H1 (cell line): Measurements from ENCODE around the gene FAN1. TPM values are rescaled to one million over a fixed set of nuclear protein-coding genes. Genes with fewer than 3 reads are reported as not detected.

Source experiments
- CTCF ChIA-PET: fragments of 300-600 bp; sonication (Branson Sonifier 250); formaldehyde crosslinking; loops from one replicate; lab custom pipeline; 2021; ENCODE audit not compliant: partially characterized antibody; lab: Charles Lee
- POLR2A ChIA-PET: fragments of 300-600 bp; sonication (Branson Sonifier 250); formaldehyde crosslinking; loops from one replicate; lab custom pipeline; 2021; ENCODE audit warnings: inconsistent platforms; ENCODE audit not compliant: partially characterized antibody; lab: Charles Lee
- DNase-seq, 2 experiments: peaks; one replicate each; pipeline versions ENCODE4 v3.0.0 to v3.0.0-alpha.2; 2010 to 2022; ENCODE audit warnings: low spot score in 2 of 2, low read depth in 1 of 2, mixed read lengths in 1 of 2
- FAIRE-seq: peaks from 2 replicates; lab custom pipeline; 2011; peaks lifted over from hg19 to GRCh38; lab: Jason Lieb, UNC
- H2AFZ ChIP-seq: 2 replicates; pipeline ENCODE4 v1.8.1; 2012; ENCODE audit warnings: low read length, inconsistent platforms
- H2AK5ac ChIP-seq: 2 replicates; pipeline ENCODE4 v1.6.1; 2013; ENCODE audit warnings: low read depth, low read length
- H2BK120ac ChIP-seq: replicated peaks from 2 replicates; pipeline ENCODE3; 2013; ENCODE audit warnings: low read depth, low read length, inconsistent platforms
- H2BK12ac ChIP-seq: 2 replicates; pipeline ENCODE4 v1.6.1; 2013; ENCODE audit warnings: low read depth, low read length
- H2BK15ac ChIP-seq: 2 replicates; pipeline ENCODE4 v1.6.1; 2013; ENCODE audit warnings: low read length
- H2BK20ac ChIP-seq: 2 replicates; pipeline ENCODE4 v1.6.1; 2013; ENCODE audit warnings: low read length
- H2BK5ac ChIP-seq: 2 replicates; pipeline ENCODE4 v1.6.1; 2013; ENCODE audit warnings: low read depth, low read length
- H3K14ac ChIP-seq: 2 replicates; pipeline ENCODE4 v1.6.1; 2013; ENCODE audit warnings: inconsistent platforms; ENCODE audit not compliant: insufficient read length
- H3K18ac ChIP-seq: 2 replicates; pipeline ENCODE4 v1.6.1; 2013; ENCODE audit warnings: low read length; ENCODE audit errors: extremely low read depth
- H3K23ac ChIP-seq: 2 replicates; pipeline ENCODE4 v1.6.1; 2013; ENCODE audit warnings: inconsistent platforms; ENCODE audit not compliant: insufficient read length
- H3K23me2 ChIP-seq: 2 replicates; pipeline ENCODE4 v1.6.1; 2013; ENCODE audit warnings: low read depth, low read length
- H3K27ac ChIP-seq: 2 replicates; pipeline ENCODE4 v1.6.1; 2011; ENCODE audit warnings: low read depth, low read length, inconsistent platforms
- H3K27me3 ChIP-seq, 4 experiments: replicated peaks in 1 of 4; 1 replicate in 1 of 4; 2 replicates in 3 of 4; pipeline versions ENCODE4 v1.6.1 to v1.8.1; 2011 to 2013; ENCODE audit warnings: low read length in 3 of 4, mild to moderate bottlenecking in 3 of 4, inconsistent platforms in 2 of 4, mixed read lengths in 2 of 4, moderate library complexity in 1 of 4; ENCODE audit not compliant: control insufficient read depth in 3 of 4, insufficient read depth in 3 of 4; ENCODE audit errors: extremely low read depth in 1 of 4
- H3K36me3 ChIP-seq, 4 experiments: 2 replicates each; pipeline versions ENCODE4 v1.6.1 to v1.8.1; 2011 to 2013; ENCODE audit warnings: mild to moderate bottlenecking in 4 of 4, low read length in 3 of 4, moderate library complexity in 2 of 4, control low read depth in 1 of 4, inconsistent platforms in 1 of 4; ENCODE audit not compliant: insufficient read depth in 4 of 4, control insufficient read depth in 2 of 4
- H3K4ac ChIP-seq: replicated peaks from 2 replicates; pipeline ENCODE3; 2013; ENCODE audit warnings: low read length, low read depth, mixed read lengths, inconsistent platforms; ENCODE audit not compliant: insufficient read length
- H3K4me1 ChIP-seq, 4 experiments: replicated peaks in 1 of 4; 1 replicate in 1 of 4; 2 replicates in 3 of 4; pipeline versions ENCODE4 v1.6.1 to v1.8.1; 2011 to 2013; ENCODE audit warnings: low read length in 3 of 4, inconsistent platforms in 2 of 4, mixed read lengths in 1 of 4; ENCODE audit not compliant: insufficient read depth in 4 of 4, control insufficient read depth in 3 of 4
- H3K4me2 ChIP-seq, 2 experiments: 2 replicates each; pipeline versions ENCODE4 v1.6.1 to v1.8.1; 2011 to 2013; ENCODE audit warnings: low read depth in 2 of 2, low read length in 2 of 2, control low read depth in 1 of 2, inconsistent platforms in 1 of 2, mild to moderate bottlenecking in 1 of 2; ENCODE audit not compliant: insufficient read depth in 1 of 2
- H3K4me3 ChIP-seq, 4 experiments: fragments of 200-600, 300-600 bp in 1 of 4; sonication (generic), shearing (Covaris generic), sonication (Bioruptor Twin) in 1 of 4; 2 replicates each; pipeline versions ENCODE4 v1.5.1 to v1.8.1; 2011 to 2016; ENCODE audit warnings: low read length in 4 of 4, low read depth in 3 of 4, control low read depth in 2 of 4, inconsistent platforms in 2 of 4, mild to moderate bottlenecking in 2 of 4, mixed read lengths in 1 of 4, moderate library complexity in 1 of 4; ENCODE audit not compliant: insufficient read depth in 2 of 4; ENCODE audit errors: extremely low read depth in 1 of 4
- H3K56ac ChIP-seq: replicated peaks from 2 replicates; pipeline ENCODE3; 2013; ENCODE audit warnings: low read depth, mild to moderate bottlenecking, mixed read lengths, low read length, inconsistent platforms; ENCODE audit not compliant: insufficient read length
- H3K79me1 ChIP-seq: 2 replicates; pipeline ENCODE4 v1.6.1; 2013; ENCODE audit warnings: low read depth, low read length, control low read depth
- H3K79me2 ChIP-seq, 2 experiments: 2 replicates each; pipeline versions ENCODE4 v1.6.1 to v1.8.1; 2012 to 2013; ENCODE audit warnings: low read length in 2 of 2, mild to moderate bottlenecking in 2 of 2, inconsistent platforms in 1 of 2; ENCODE audit not compliant: insufficient read depth in 2 of 2, control insufficient read depth in 1 of 2
- H3K9ac ChIP-seq, 4 experiments: replicated peaks in 1 of 4; 1 replicate in 1 of 4; 2 replicates in 3 of 4; pipeline versions ENCODE4 v1.6.1 to v1.8.1; 2011 to 2013; ENCODE audit warnings: low read depth in 3 of 4, low read length in 3 of 4, control low read depth in 2 of 4, mild to moderate bottlenecking in 2 of 4, moderate library complexity in 2 of 4, inconsistent platforms in 1 of 4; ENCODE audit errors: extremely low read depth in 1 of 4
- H3K9me3 ChIP-seq, 2 experiments: 2 replicates each; pipeline versions ENCODE4 v1.6.1 to v1.8.1; 2012 to 2013; ENCODE audit warnings: mild to moderate bottlenecking in 2 of 2, moderate library complexity in 2 of 2, control low read depth in 1 of 2, inconsistent platforms in 1 of 2, low read depth in 1 of 2, low read length in 1 of 2, mixed read lengths in 1 of 2; ENCODE audit not compliant: insufficient read depth in 2 of 2
- H4K20me1 ChIP-seq, 2 experiments: replicated peaks in 1 of 2; 2 replicates each; pipeline versions ENCODE3 to v1.8.1; 2011 to 2013; ENCODE audit warnings: inconsistent platforms in 2 of 2, low read length in 2 of 2, mild to moderate bottlenecking in 1 of 2; ENCODE audit not compliant: insufficient read depth in 2 of 2, control insufficient read depth in 1 of 2
- H4K5ac ChIP-seq: 2 replicates; pipeline ENCODE4 v1.6.1; 2013; ENCODE audit warnings: low read length, low read depth, mixed read lengths, inconsistent platforms; ENCODE audit not compliant: insufficient read length
- H4K8ac ChIP-seq: 2 replicates; pipeline ENCODE4 v1.8.0; 2013; ENCODE audit warnings: mild to moderate bottlenecking, moderate library complexity, low read length, inconsistent platforms; ENCODE audit not compliant: insufficient read depth; ENCODE audit errors: extremely low read depth
- H4K91ac ChIP-seq: replicated peaks from 2 replicates; pipeline ENCODE3; 2013; ENCODE audit warnings: low read length, mixed read lengths, inconsistent platforms; ENCODE audit not compliant: insufficient read length
- BCL11A ChIP-seq, 2 experiments: IDR thresholded peaks; one replicate each; pipeline ENCODE4 v1.6.1; 2011; ENCODE audit warnings: low read depth in 2 of 2, low read length in 2 of 2, mild to moderate bottlenecking in 2 of 2
- HDAC2 ChIP-seq, 2 experiments: fragments of 300-600 bp in 1 of 2; sonication (generic) in 1 of 2; IDR thresholded peaks; 2 replicates each; pipeline ENCODE4 v1.6.1; 2011 to 2012; ENCODE audit warnings: low read depth in 2 of 2, low read length in 2 of 2, mild to moderate bottlenecking in 2 of 2, moderate library complexity in 2 of 2, borderline replicate concordance in 1 of 2, inconsistent platforms in 1 of 2
- MAFK ChIP-seq: IDR thresholded peaks from 2 replicates; pipeline ENCODE4 v1.6.1; 2012; ENCODE audit warnings: low read depth, mild to moderate bottlenecking, improper control_type of control experiment, low read length
- POLR2A ChIP-seq, 2 experiments: IDR thresholded peaks; 1 replicate in 1 of 2; 2 replicates in 1 of 2; pipeline ENCODE4 v1.6.1; 2011; ENCODE audit warnings: low read depth in 2 of 2, low read length in 2 of 2, mild to moderate bottlenecking in 2 of 2; ENCODE audit errors: control extremely low read depth in 1 of 2
- RAD21 ChIP-seq, 2 experiments: IDR thresholded peaks in 1 of 2; conservative IDR thresholded peaks in 1 of 2; 2 replicates each; pipeline ENCODE4 v1.6.1; 2011; ENCODE audit warnings: low read depth in 2 of 2, low read length in 2 of 2, improper control_type of control experiment in 1 of 2, inconsistent platforms in 1 of 2, mild to moderate bottlenecking in 1 of 2, moderate library complexity in 1 of 2
- SP1 ChIP-seq: IDR thresholded peaks from 2 replicates; pipeline ENCODE4 v1.6.1; 2011; ENCODE audit warnings: low read depth, low read length
- TAF7 ChIP-seq: optimal IDR thresholded peaks from 2 replicates; pipeline ENCODE3; 2011; ENCODE audit warnings: low read depth, mild to moderate bottlenecking, inconsistent platforms, low read length, moderate library complexity, borderline replicate concordance
- YY1 ChIP-seq: IDR thresholded peaks from 2 replicates; pipeline ENCODE4 v1.6.1; 2011; ENCODE audit warnings: low read depth, mild to moderate bottlenecking, low read length
- WGBS, 2 experiments: shearing (Covaris generic) in 1 of 2; methylation state at CpG; one replicate each; pipeline versions ENCODE4 v1.1.6 to v1.1.7; 2013 to 2015; ENCODE audit warnings: low lambda C conversion rate in 2 of 2, mixed read lengths in 2 of 2, inconsistent platforms in 1 of 2, low coverage in 1 of 2, missing lambda C conversion rate in 1 of 2; ENCODE audit not compliant: insufficient replicate concordance in 2 of 2, insufficient coverage in 1 of 2, insufficient read length in 1 of 2; ENCODE audit errors: extremely low coverage in 1 of 2, missing lambda C conversion rate in 1 of 2; 5-methylcytosine and 5-hydroxymethylcytosine counted together
- long read RNA-seq, 2 experiments: library from RNA in 1 of 2; library from capped mRNA in 1 of 2; stranded (forward); transcript quantifications; one replicate each; pipeline ENCODE4 v2.0.0, GENCODE V29; 2021; ENCODE audit warnings: inconsistent platforms in 1 of 2
- polyA minus RNA-seq, 3 experiments: library from RNA; depleted of rRNA, polyadenylated mRNA; stranded (reverse); fragments of >200 nt; gene quantifications; 1 replicate in 2 of 3; 2 replicates in 1 of 3; pipeline ENCODE4 v1.2.3, GENCODE V29; 2011
- polyA plus RNA-seq, 7 experiments: library from polyadenylated mRNA; depleted of rRNA in 3 of 7; stranded (reverse) in 5 of 7; unstranded in 2 of 7; fragments of >200 nt in 5 of 7; fragments of 200-250 nt in 2 of 7; gene quantifications; 1 replicate in 5 of 7; 2 replicates in 1 of 7; 4 replicates in 1 of 7; pipeline versions ENCODE4 v1.2.1 to v1.2.3, GENCODE V29; 2011 to 2013; ENCODE audit warnings: missing spikeins in 2 of 7, mixed read lengths in 2 of 7
- total RNA-seq: library from RNA; stranded (reverse); fragmentation: NEBNext Ultra II Directional; extraction: Animal tissue kit (Norgen Biotek cat#: 25700); gene quantifications from 2 replicates; pipeline ENCODE4 v1.2.1, GENCODE V29; 2021

Gene FAN1
- total RNA-seq (24.9 and 25.0 TPM in 2 replicates), polyA plus RNA-seq (2011; rRNA removed) (8.6 and 11.3 TPM in 2 replicates), polyA minus RNA-seq (2011; rRNA and poly(A)+ RNA removed) (12.7 and 14.4 TPM in 2 replicates)
- 17.0 TPM for polyA plus RNA-seq (2011; cell fraction: cytosol; rRNA removed)
- polyA plus RNA-seq (2011; cell fraction: nucleus; rRNA removed), result 22.6 TPM
- polyA plus RNA-seq (2012, experiment 1 of 2), result 14.5 to 20.6 TPM (median 16.4 TPM) in 4 replicates
- polyA plus RNA-seq (2012, experiment 2 of 2), result 1.5 TPM
- polyA plus RNA-seq (2013, experiment 1 of 2), result 13.9 TPM
- 13.2 TPM for polyA plus RNA-seq (2013, experiment 2 of 2)
- polyA minus RNA-seq (2011; cell fraction: cytosol; rRNA and poly(A)+ RNA removed), result 12.6 TPM
- polyA minus RNA-seq (2011; cell fraction: nucleus; rRNA and poly(A)+ RNA removed), result 18.4 TPM
- long read RNA-seq, experiment 1, partial matches to known transcripts, result 14 of 16 reads
- long read RNA-seq, experiment 1, other reads (novel, unspliced or antisense), result 0 of 16 reads
- long read RNA-seq, experiment 2, full-length matches to known transcripts, result 3 of 7 reads
- long read RNA-seq, experiment 2, partial matches to known transcripts, result 1 of 7 reads
- long read RNA-seq, experiment 2, other reads (novel, unspliced or antisense), result 3 of 7 reads

DNA sequence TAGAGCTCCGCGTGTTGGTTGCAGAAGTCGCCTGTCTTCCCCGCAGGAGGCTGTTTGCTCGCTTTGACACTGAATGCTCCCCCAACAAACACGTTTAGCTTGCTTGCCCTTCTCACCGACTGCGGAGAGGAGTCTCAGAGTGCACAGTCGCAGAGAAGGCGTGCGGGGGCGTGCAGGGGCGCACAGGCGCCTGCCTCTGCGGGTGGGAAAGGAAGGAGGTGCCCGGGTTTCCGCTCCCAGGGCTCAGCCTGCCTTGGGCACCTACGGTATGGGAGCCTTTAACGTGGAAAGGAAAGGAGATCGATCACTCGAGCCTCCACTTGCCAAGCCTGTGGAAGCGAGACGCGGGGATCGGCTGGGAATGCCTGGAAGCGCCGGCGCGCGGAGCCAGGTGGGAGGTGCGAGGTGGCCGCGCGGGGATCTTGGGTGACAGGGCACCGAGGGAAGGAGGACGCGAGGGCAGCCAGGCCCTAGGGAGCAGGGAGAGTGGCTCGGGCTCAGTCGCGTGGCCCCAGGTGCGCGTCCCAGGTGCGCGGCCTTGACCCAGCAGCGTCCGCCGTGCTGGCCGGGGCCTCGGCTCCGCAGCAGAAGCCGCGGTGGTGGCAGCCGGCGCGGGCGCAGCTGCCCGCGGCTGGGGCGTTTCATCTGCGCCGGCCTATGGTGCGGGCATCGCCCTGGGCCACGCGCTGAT is at the start of gene FAN1:
Gene FAN1 (plus strand): TSS at position 419 of the 691 bp plus-strand sequence. CDS start 749 bp downstream, outside the sequence.
- Histone ChIP-seq H3K56ac (no peak within 1 kb of the TSS), H3K27me3 (no peaks in the 10 kb centered on the region), H3K4ac (no peak within 1 kb of the TSS), H2AFZ (peak within 1 kb of the TSS; percentile 27), H4K20me1 (no peaks in the 10 kb centered on the region), H3K4me2 (peak within 1 kb of the TSS; percentile 67 to 76), H3K9ac (peak within 1 kb of the TSS; percentile 53 to 70 (median 61)), H3K79me1 (no peaks in the 10 kb centered on the region; the same call in 1 of the 2 replicates), H3K4me3 (peak within 1 kb of the TSS; percentile 66 to 76 (median 76)), H4K8ac (peak within 1 kb of the TSS; percentile 91; the same call in 1 of the 2 replicates), H4K5ac (peak within 1 kb of the TSS; percentile 38), H3K18ac (peak within 1 kb of the TSS; percentile 42; the same call in 1 of the 2 replicates), H3K27ac (no peak within 1 kb of the TSS; the same call in 1 of the 2 replicates), H2BK12ac (no peak within 1 kb of the TSS), H3K79me2 (no peaks in the 10 kb centered on the region; a peak in 1 of 4 replicates), H3K23ac (no peak within 1 kb of the TSS), H2AK5ac (no peak within 1 kb of the TSS), H3K23me2 (0 out of 2 replicates have a peak, but pooled peaks cover 3% of the 10 kb centered on the region), H4K91ac (no peak within 1 kb of the TSS), H3K4me1 (peaks cover 0 to 2% (median 0%) of the 10 kb centered on the region in 4 experiments; a peak in 1 of 7 replicates), H3K14ac (no peak within 1 kb of the TSS), H2BK5ac (peak within 1 kb of the TSS; percentile 45; the same call in 1 of the 2 replicates), H3K9me3 (no peaks in the 10 kb centered on the region), H2BK15ac (no peak within 1 kb of the TSS), H2BK120ac (no peak within 1 kb of the TSS), H2BK20ac (no peak within 1 kb of the TSS), H3K36me3 (peaks cover 0 to 7% (median under 1%) of the 10 kb centered on the region in 4 experiments; a peak in 4 of 8 replicates)
- DNase-seq, result peak in 1 of 2 experiments; percentile 84
- ChIA-PET CTCF (interaction anchor here (1.0 to 2.0 kb wide), 5 partner anchors 8 to 226 kb away, joined by 4 to 7 read pairs (median 6); no protein-coding TSS in a partner anchor), POLR2A (interaction anchor here (0.9 to 1.8 kb wide), 5 partner anchors 9 to 121 kb away, joined by 3 to 7 read pairs (median 7); no protein-coding TSS in a partner anchor)
- FAIRE-seq, result no peak
- 2% methylated on average over 40 of the region's 65 CpGs; no CpG with 5 or more reads in 1 of the 2 experiments for WGBS, 2 experiments
- TF ChIP-seq HDAC2 (IDR thresholded peaks at IDR 0.05; ENCODE audit: borderline replicate concordance in 1 of 2, low read depth in 2 of 2, low read length in 2 of 2) (peak; percentile 36 to 48; a peak in 2 of 4 replicates), SP1 (no peak), TAF7 (peak; percentile 2), POLR2A (IDR thresholded peaks at IDR 0.05; ENCODE audit: control extremely low read depth in 1 of 2, low read depth in 2 of 2, low read length in 2 of 2) (peak in 1 of 2 experiments; percentile 65; a peak in 2 of 3 replicates), RAD21 (IDR thresholded peaks at IDR 0.05 in 1 of 2, conservative IDR thresholded peaks at IDR 0.05 in 1 of 2; ENCODE audit: low read depth in 2 of 2, low read length in 2 of 2) (0 out of 4 replicates have a peak, but pooled peaks of 1 of the 2 experiments have one; percentile 2), BCL11A (IDR thresholded peaks at IDR 0.05; ENCODE audit: low read depth in 2 of 2, low read length in 2 of 2) (no peak), MAFK (no peak), YY1 (peak; percentile 85; the same call in 1 of the 2 replicates)
